ENCODE measurements around the gene MYH6. TPM values are rescaled to one million over a fixed set of nuclear protein-coding genes. Genes with fewer than 3 reads are reported as not detected.
"Not testable (repeated sequence)": the region's sequence is repeated elsewhere in the genome, so short reads cannot be mapped to it uniquely, and the experiment has no call there.

Gene MYH6
- total RNA-seq, 1 donor from 2014 or later: 1.2 TPM

DNA sequence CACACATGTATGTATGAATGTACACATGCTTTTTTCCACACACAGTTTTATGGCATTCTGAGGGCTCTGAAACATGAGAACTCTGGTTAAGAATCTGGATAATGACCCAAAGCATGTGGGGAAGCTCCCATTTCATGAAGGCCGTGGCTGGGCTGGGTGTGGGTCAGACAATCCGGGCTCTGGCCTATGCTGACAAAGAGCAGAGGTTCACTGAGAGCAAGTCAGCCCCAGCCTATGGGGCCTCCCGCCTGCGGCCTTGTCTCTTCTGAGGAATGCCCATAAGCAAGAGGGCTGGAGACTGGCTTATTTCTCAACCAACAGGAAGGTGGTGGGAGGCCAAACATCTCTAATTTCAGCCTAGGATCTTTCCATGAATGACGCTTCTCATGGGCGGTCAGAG lies 8.5 kb downstream of the MYH6 start:
- intact Hi-C loops (cut with micrococcal nuclease): no loop called here

DNA sequence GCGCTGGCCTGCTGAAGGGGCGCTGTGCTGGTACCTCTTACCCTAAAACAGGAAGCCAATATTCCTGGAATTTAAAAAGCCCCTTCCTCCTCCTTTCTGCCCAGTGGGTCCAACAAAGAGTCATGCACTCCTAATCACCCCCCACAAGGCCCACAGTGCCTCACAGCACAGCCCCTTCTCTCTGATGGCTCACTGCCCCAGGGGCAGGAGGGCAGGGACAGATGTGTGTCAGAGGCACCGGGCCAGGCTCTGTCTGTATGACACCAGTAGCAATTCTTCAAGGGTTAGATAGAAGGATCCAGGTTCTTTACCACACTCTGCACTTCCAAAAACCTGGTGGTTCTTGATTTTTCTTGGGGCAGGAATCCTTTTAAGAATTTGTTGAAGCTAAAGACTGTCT lies 8.9 kb downstream of the MYH6 start:
- intact Hi-C loops (cut with micrococcal nuclease): no loop called here

DNA sequence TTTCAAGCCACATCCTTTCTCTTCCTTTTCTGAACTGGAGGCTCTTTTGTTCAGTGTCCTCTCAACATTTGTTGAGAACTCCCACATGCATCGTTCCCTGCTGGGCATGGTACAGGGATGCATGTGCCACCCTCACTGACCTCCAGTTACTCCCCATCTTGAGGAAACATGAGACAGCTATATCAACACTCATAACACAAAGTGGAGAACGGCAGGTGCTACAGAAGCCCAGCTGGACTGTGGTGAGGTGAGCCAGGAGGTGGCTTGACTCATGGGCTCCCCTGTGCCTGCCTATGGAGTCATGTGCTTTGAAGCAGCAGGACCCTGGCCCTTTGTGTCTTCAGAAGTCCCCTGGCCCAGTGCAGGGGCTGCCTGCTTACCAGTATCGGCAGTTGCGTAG lies 9.7 kb downstream of the MYH6 start:
- intact Hi-C loops (cut with micrococcal nuclease): no loop called here

DNA sequence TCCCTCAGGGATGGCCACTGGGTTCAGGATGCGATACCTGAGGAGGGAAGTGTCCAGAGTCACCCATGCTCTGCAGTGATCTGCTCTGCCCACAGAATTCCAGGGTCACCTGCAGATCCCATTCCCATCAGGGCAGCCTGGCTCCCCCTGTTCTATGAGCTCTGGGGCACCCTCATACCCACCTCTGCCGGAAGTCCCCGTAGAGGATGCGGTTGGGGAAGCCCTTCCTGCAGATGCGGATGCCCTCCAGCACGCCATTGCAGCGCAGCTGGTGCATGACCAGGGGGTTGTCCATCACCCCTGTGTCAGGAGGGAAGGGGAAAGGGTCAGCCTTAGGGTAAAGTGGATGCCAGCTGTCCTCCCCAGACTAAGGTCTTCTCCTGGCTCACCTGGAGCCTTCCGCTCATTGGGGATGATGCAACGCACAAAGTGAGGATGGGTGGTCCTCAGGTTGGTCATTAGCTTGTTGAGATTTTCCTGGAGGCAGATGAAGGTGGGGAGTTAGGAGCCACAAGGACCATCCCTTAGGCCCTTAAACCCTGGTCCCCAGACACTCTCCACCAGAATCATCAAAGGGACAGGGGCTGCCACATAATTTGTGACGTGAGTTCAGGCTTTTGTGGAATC lies 11.2 kb downstream of the MYH6 start:
- intact Hi-C loops (cut with micrococcal nuclease): no loop called here

DNA sequence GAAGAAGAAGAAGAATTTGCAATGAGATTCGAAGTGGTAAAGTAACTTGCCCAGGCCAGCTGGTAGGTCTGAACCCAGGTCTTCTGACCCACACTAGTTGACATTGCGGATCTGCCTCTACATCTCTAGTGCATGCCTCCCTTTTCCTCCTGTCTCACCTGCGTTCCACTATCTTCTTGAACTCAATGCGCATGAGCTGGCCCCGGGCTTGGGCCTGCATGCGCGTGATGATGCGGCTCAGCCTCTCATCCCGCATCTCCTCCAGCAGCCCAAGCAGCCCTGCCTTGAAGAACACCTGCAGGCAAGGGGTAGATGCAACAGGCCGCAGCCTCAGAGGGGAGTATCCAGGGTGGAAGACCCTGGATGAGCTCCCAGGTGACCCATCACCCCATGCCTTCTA lies 11.9 kb downstream of the MYH6 start:
- intact Hi-C loops (cut with micrococcal nuclease): no loop called here

DNA sequence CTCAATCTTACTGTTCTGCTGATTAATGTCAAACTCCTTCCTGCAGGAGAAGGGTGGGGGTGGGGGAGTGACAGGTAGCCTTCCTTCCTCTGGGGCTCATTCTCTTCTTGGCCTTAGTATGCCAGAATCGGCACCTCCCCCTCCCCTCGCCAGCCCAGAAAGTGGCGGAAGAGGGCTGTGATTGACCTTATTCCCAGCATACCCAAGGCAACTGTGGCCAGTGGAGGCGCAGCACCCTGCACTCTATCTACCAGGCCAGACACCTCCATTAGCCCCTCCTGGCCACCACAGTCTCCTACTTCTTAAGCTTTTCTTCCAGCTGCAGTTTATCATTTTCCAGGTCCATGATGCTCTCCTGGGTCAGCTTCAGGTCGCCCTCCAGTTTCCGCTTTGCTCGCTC lies 15.5 kb downstream of the MYH6 start:
- intact Hi-C loops (cut with micrococcal nuclease): no loop called here

DNA sequence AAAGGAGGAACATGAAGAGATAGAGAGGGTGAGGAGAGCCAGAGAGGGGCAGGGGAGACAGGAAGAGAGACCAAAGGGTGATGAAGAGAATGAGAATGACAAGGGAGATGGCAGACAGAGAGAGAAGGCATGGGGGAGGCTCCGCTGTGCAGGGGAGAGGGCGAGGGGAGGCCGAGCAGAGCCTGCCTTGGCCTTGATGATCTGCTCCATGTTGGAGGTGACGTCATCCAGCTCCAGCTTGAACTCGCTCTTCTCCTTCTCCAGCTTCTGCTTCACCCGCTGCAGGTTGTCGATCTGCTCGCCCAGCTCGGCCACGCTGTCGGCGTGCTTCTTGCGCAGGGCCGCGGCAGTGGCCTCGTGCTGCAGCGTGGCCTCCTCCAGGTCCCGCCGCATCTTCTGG lies 18.2 kb downstream of the MYH6 start:
- intact Hi-C loops (cut with micrococcal nuclease): not testable (repeated sequence)

DNA sequence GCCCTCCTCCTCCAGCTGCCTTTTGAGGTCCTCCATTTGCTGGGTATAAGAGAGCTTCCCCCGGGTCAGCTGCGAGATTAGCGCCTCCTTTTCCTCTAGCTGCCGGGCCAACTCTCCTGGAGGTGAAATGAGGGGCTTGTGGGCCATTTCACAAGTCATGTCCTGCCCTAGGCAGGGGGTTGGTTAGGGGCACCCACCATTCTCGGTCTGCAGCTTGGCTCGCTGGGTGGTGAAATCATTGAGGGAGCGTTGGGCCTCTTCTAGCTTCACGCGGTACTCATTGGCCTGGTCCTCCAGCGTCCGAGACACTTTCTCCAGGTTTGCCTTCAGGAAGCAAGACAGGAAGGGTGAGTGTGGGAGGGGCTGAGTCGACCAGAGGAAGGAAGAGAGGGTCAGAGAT lies 18.7 kb downstream of the MYH6 start:
- intact Hi-C loops (cut with micrococcal nuclease): no loop called here

DNA sequence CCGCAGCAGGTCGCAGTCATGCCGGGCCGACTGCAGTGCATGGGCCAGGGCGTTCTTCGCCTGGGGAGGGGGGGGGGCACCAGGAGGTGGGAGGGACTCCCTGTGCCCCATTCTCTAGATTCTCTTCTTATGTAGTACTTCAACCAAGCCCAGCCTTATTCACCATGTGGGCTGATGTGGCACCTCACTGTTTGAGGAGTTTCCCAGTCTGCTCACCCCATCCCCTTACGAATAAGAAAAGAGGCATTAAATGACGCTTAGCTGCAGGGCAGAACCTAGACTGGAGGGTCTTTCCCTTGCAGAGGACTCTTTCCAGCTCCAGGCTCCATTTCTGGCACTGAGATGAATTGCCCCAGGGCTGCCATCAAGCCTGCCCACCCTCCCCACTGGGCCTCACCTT lies 19.1 kb downstream of the MYH6 start:
- intact Hi-C loops (cut with micrococcal nuclease): no loop called here

DNA sequence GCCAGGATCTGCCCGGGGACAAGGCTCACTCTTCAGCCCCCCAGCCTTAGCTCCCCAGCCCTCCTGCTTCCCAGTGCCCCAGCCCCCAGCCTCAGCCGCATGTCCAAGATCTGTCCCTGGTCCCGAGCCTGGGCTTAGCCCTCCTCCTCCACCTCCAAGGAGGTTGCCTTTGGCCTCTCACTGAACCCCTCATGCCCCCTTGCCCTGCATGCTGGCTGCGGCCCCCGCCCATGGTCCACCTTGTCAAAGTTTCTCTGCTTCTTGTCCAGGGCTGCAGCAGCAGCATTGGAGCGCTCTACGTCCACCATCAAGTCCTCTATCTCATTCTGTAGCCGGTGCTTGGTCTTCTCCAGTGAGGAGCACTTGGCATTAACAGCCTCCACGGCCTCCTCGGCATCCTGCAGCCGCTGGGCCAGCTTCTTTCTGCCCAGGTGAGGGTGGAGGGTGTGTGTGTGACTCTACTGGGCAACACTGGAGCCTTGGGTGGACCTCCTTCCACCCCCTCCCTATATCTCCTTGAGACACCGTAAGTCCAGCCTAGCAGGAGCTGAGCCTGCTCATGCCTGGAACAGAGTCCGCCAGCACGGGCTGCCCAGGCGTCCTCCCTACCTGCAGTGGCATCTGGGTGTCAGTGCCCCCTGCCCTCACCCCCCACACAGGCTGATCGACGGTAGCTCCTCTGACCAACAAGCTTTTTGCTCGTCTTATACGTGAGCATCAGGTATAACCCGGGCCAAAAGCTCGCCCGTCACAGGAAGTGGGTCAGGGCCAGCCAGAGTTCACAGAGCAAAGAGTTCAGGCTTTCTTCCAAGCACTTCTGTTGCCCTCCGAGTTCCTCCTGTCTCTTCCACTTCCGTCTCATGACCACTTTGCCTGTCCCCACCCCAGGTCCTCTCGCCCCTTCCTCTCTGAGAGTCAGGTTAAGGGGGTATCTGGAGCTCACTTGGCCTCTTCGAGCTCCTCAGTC lies 19.9 kb downstream of the MYH6 start:
- intact Hi-C loops (cut with micrococcal nuclease): no loop called here

DNA sequence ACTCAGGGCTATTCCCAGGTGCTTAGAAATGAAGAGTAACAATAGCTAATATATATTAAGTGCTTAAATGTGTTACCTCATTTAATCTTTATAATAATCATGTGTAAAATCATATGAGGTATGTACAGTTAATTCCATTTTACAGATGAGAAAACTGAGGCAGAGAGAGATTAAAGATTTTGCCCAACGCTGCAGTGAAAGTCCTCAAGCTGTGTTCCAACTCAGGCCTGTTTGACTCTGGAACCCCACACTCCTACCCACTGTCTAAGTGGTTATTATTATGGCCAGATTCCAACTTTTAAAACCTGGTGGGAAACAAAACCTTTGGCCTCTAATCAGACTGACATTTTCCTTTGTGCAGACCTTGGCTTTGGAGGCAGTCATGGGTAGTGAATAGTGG lies 21.1 kb downstream of the MYH6 start:
- intact Hi-C loops (cut with micrococcal nuclease): no loop called here

DNA sequence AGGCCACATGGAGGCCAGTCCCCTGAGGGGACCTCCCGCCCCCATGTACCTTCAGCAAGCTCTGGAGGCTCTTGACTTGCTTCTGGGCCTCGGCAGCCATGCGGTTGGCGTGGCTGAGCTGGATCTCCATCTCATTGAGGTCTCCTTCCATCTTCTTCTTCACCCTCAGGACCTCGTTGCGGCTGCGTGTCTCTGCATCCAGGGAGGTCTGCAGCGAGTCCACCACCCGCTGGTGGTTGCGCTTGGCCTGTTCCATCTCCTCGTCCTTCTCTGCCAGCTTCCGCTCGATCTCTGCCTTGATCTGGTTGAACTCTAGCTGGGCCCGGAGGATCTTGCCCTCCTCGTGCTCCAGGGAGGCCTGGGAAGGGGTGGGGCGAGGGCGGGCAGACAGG lies 21.8 kb downstream of the MYH6 start:
- intact Hi-C loops (cut with micrococcal nuclease): not testable (repeated sequence)

DNA sequence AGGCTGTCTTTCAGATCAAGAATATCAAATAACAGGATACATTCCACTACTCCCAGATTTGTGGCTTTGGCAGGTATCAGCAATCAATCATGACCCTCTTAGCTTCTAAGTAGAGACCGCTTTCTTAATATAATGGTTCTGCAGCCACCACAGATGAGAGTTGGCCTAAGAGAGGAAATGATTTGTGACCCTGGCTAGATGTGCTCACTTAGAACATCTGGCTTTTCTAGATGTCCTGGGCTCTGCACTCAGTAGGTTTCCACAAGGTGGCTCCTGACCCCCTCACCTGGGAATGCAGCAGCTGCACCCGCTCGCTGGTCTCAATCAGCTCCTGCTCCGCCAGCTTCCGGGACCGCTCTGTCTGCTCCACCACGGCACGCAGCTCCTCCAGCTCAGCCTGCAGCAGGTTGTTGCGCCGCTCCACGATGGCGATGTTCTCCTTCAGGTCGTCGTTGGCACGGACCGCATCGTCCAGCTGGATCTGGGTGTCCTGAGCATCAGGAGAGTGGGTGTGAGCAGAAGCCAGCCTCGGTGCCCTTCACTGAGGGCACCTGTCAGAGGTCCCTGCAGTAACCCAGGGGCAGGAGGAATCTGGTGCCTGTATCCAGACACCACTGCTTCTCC lies 22.3 kb downstream of the MYH6 start:
- intact Hi-C loops (cut with micrococcal nuclease): no loop called here

DNA sequence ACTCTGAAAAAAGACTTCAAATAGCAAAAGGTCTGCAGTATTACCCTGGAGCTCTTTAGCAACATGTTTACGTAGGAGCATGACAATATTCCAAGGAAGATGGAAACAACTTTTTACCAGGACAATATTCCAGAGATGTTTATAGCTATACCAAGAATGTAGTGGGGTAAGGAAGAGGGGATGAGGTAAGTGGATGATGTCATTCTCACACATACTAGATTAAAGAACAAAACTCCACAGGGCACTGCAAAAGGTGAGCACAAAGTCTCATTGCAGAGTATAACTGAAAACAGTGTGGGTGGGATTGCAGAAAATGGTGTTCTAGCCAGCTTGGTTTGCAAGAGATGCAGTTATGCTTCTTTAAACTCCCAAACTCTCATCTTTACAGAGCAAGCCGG lies 22.8 kb downstream of the MYH6 start:
- intact Hi-C loops (cut with micrococcal nuclease): no loop called here

DNA sequence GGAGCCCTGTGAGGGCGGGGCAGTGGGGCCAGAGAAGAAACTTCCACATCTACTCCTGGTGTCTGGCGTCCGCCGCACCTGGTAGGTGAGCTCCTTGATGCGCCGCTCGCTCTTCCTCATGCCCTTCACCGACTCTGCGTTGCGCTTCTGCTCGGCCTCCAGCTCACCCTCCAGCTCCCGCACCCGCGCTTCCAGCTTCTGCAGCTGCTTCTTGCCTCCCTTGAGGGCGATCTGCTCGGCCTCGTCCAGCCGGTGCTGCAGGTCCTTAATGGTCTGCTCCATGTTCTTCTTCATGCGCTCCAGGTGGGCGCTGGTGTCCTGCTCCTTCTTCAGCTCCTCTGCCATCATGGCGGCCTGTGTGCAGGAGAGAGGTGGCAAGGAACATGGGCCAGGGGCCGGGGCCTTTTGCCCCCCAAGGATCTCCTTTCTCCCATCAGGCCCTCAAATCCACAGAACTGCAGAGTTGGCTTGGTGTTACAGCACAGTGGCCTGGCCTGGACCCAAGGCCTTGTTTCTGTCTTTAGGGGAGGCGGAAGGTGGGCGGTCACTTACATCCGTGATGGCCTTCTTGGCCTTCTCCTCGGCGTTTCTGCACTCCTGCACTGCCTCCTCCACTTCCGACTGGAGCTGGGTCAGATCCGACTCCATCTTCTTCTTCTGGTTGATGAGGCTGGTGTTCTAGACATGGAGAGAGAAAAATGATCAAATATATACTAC lies 23.6 kb downstream of the MYH6 start:
- intact Hi-C loops (cut with micrococcal nuclease): no loop called here

DNA sequence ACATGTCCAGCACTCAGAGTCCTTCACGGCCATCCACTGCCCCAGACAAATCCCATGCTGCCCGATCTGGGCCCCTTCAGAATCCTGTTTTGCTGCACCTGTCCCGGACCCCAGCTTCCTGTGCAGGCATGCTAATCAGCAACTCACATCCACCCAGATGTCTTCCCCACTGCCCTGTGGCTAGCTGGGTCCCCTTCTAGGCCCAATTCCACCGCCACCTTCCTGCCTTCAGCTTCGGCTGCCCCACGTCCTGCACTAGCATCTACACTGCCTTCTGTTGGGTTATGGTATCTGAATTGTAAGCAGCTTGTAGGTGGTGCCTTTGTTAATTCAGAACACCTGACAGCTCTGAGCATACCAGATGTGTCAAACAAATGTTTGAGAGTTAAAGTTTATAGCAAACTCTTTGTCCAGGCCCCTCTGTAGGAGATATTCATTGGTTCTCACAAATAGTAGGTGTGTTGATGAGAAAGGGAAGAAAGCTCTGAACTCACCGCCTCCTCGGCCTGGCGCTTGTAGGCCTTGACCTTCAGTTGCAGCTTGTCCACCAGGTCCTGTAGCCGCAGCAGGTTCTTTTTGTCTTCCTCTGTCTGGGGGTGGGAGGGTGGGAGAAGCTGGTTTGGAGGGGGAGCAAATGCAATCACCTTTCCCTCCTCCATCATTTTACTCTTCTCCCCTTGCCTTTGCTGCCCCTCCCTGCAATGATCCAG lies 25.2 kb downstream of the MYH6 start:
- intact Hi-C loops (cut with micrococcal nuclease): no loop called here

DNA sequence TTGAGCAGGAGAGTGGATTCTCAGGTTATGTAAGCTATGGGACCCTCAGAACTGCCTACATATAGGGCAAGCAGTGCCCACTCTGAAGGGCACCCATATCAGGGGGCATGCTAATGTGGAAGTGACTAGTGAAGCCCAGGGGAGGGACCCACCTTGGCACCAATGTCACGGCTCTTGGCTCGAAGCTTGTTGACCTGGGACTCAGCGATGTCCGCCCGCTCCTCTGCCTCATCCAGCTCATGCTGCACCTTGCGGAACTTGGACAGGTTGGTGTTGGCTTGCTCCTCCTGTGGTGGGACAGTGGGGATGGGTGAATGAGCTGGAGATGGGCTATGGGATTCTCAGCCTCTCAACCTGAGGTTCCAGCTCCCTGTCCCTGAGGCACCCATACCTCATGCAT lies 25.8 kb downstream of the MYH6 start:
- intact Hi-C loops (cut with micrococcal nuclease): no loop called here

DNA sequence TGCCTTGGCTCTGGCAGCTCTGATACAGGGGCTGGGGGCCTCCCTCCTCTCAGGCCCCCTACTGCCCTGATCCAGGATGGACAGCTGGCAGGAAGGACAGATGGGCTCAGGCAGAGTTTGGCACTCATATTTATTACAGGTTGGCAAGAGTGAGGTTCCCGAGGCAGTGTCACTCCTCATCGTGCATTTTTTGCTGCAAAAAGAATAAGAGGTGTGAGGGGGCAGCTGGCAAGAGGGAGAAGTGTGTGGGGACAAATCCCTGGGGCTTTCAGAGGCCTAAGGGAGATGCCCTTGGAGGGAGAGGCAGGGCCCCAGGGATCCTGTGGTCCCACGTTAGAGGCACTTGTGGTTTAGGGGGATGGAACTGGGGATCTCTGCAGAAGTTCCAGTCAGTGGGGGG lies 26.2 kb downstream of the MYH6 start:
- intact Hi-C loops (cut with micrococcal nuclease): no loop called here

DNA sequence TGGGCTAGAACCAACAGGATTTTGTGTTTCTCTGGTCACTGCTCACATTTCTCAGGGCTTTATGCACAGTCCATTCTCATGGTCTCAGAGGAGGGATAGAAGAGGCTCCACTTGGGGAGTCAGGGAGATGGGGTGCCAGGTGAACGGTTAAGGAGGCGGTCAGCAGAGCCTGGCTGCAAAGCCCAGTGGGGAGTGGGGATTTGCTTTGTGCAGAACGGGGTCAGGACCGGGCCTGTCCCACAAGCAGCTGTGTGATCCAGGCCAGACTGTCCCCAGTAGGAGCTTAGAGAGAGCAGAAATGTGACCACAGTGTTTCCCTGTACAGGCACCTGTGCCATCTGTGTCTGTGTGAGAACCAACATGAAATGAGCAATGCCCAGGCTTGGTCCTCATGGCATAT lies 27.1 kb downstream of the MYH6 start:
- intact Hi-C loops (cut with micrococcal nuclease): loop anchor here (1.0 kb wide), 3 partner anchors 53 to 261 kb away; no protein-coding TSS in a partner anchor

DNA sequence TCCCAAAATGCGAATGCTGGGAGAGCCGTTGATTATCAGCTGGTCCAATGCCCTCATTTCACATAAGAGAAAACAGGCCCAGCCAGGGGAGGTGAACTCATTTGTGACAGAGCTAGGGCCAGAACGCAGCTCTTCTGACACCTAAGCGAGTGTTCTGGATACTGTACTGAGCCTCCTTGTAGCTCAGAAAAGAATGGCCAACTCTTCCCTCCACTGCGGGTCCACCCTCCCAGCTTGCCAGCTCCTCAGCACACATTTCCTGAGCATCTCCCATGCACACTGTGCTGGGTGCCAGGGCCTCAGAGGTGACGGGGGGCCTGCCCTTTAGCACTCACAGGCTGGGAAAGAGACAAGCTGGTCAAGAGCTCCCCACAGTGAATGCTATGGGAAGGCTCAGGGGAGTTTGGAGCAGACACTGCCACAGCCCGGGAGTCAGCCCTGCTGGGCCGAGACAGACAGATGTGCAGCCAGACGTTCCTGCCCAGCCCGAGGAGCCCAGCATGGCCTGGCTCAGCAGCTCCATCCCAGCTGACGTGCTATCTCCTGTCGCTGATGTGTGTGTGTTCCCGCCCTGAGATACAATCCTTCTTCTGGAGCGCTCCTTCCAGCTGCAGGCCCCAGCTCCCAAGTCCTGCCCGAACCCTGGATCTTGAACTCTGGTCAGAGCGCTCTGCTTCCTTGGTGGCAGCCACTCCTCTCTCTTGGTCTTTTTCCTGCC lies 27.7 kb downstream of the MYH6 start:
- intact Hi-C loops (cut with micrococcal nuclease): loop anchor here (1.0 kb wide), 3 partner anchors 52 to 260 kb away; no protein-coding TSS in a partner anchor
